Posterior cingulate gyrus (tissue), 11 donors: ENCODE data around the gene ZNRF1.
"Not testable (repeated sequence)": the region's sequence is repeated elsewhere in the genome, so short reads cannot be mapped to it uniquely, and the experiment has no call there.

Experiments
- DNase-seq, 10 donors: peaks; one replicate each; pipeline versions ENCODE4 v3.0.0 to v3.0.0-alpha.2; 2020 to 2021; ENCODE audit warnings: mixed read lengths in 3 of 10
- intact Hi-C: fragments of 100-400 bp; cut with DNase I; formaldehyde crosslinking; loops from one replicate; pipeline ENCODE4 v1.15.1; 2023

Gene ZNRF1

DNA sequence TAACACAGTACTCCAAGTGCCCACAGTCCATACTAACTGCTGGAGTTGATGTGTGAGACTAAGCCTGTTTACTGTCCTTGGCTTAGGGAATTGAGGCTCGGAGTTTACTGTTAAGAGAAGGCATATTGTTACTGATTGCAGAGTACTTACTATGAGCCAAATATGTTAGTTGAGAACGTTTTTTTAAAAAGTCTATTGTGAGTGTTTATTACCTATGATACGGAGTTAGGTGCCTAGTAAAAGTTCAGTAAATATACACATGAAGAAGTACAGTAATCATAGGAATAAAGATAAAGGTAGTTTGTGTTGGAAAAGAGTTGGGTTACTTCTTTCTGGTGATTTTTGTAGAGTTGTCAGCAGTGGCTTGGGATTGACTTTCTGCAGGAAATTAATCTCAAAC lies 25.4 kb downstream of the ZNRF1 start:
- intact Hi-C loops: no loop called here

DNA sequence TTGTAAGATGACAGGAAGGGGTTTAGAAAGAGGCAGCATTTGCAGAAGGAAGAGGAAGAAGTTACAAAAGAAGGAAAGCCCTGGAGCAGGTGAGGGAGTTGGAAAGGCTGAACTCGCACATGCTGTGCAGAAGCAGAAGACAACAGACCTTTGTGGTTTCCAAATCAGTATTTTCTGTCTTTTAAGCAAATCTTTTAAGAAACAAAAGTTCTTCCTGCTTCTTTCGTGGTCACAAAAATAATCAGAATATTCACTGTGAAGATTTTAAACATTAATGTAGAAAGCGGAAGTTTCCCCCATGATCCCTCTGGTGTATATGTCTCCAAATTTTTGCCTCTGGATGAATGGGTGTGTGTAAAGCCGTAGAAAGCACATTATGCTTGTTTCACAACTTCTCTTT lies 25.8 kb downstream of the ZNRF1 start:
- no peak for DNase-seq
- intact Hi-C loops: no loop called here

More for the DNA sequence above, 25.4 kb downstream of the ZNRF1 start:
- DNase-seq: no peak

DNA sequence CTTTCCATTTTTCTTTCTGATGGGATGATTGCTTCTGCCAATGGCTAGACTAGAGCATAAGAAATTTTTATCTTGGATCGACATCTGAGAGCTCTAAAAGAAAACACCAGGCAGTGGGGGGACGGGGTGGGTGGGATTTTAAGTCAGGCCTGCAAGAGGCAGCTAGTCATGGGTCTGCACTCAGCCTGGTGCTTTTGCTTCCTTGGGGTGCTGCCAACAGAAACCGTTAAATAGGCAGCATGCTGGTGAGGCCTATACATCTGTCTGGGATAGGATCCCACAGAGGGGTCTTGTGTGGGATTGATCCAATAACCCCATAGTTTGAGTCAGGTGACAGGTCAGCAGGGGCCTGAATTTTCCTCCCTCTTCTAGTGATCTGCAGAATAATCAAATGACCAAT lies 26.9 kb downstream of the ZNRF1 start:
- DNase-seq: peak in 1 of 10 donors; percentile 30
- intact Hi-C loops: no loop called here

DNA sequence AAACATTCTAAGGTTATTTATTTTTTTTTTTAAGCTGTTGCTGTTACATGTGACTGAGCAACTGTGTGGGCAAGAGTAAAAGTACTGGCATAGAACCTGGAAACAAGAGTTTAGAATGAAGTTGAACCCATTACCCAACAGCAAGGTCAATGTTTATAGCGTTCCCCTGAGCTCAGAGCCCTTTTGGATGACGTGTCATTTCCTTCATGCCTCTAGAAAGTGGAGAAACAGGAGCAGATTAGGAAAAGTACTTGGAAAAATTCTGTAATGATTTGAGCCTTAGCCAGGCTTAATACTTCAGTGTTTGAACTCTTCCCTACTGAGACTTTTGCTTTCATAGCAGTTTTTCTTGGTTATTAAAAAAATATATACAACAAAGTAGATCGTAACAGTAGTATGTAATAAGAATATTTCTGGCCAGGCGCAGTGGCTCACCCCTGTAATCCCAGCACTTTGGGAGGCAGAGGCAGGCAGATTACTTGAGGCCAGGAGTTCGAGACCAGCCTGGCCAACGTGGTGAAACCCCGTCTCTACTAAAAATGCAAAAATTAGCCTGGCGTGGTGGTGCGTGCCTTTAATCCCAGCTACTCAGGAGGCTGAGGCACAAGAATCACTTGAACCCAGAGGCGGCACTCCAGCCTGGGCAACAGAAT lies 27.5 kb downstream of the ZNRF1 start:
- DNase-seq, intact Hi-C loops: not testable (repeated sequence)

DNA sequence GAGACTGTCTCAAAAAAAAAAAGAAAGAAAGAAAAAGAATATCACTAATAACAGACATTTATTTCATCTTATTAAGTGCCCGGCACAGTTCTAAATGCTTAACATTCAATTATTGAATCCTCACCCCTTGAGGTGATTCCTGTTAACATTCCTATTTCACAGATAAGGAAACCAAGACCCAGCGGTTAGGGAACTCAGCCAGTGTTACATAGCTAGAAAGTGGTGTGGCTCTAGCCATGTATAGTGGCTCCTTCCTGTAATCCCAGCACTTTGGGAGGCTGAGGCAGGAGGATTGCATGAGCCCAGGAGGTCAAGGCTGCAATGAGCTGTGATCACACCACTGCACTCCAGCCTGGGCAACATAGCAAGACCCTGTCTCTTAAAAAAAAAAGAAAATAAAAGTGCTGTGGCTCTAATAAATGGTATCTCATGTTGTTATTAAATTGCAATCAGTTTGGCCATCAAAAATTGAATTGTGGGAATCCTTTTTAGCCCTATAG lies 28.1 kb downstream of the ZNRF1 start:
- intact Hi-C loops: no loop called here

DNA sequence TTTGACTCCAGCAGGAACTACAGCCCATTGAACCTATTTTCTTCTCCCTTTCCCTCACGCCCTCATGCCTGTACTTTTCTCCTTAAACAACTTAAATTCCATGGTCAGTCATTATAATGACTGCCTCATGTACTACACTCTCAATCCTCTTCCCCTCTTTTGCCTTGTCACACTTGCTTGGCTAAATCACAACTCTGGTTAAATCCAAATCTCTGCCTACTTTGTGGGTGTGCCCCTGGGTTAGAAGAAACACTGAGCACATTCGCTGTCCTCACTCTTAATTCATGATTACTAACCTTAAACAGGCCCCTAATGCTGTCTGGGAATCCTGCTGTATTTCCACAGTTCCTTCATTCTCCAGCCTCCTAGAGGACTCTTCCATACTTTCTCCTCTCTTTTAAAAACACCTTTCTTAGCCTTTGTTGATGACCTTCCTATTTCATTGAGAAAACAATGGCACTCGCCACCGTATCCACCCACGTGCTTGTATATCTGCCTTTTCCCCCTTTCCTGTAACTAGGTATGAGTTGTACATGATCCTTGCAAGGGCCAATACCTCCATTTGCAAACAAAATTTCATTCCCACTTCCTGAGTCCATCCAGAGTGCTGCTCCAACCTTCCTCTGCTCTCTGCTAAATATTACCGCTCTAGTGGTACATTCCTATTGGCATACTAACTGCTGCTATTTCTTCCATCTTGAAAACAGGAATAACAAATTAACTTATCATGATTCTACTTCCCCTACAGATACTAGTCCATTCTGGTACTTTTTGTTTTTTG lies 28.9 kb downstream of the ZNRF1 start:
- no peak for DNase-seq
- intact Hi-C loops: no loop called here

More for the DNA sequence above, 28.1 kb downstream of the ZNRF1 start:
- DNase-seq: peak in 1 of 10 donors; percentile 11

DNA sequence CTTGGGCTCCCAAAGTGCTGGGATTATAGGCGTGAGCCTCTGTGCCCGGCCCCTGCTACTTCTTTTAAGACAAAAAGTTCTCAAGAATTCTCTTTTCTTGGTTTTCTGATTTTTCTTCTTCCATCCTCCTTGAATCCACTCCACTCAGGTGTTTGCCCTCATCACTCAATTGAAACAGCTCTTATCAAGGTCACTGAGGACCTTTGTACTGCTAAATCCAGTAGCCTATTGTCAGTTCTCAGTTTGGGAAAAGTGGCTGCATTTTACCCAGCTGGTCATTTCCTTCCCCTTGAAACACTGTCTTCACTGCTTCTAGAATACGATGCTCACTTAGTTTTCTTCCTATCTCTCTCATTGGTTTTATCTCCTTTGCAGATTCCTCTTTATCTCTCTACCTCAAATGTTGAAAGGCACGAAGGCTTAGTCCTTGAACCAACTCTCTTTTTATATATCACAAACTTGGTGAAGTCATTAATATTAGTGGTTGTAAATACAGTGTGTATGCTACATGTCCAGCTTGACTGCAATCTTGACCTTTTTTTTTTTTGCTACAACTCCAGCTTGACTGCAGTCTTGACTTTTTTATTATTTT lies 29.8 kb downstream of the ZNRF1 start:
- DNase-seq: peak in 1 of 10 donors; percentile 18
- intact Hi-C loops: no loop called here

DNA sequence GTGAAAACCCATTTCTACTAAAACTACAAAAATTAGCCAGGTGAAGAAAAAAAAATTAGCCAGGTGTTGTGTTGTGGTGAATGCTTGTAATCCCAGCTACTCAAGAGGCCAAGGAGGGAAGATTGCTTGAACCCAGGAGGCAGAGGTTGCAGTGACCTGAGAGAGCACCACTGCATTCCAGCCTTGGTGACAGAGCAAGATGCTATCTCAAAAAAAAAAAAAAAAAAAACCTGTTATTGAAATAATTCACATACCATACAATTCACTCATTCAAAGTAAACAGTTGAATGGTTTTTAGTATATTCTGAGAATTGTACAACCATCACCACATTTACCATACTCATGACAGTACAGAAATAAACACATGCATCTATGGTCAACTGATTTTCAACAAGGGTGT lies 31.0 kb downstream of the ZNRF1 start:
- peak in 1 of 10 donors; percentile 22 for DNase-seq
- intact Hi-C loops: no loop called here

DNA sequence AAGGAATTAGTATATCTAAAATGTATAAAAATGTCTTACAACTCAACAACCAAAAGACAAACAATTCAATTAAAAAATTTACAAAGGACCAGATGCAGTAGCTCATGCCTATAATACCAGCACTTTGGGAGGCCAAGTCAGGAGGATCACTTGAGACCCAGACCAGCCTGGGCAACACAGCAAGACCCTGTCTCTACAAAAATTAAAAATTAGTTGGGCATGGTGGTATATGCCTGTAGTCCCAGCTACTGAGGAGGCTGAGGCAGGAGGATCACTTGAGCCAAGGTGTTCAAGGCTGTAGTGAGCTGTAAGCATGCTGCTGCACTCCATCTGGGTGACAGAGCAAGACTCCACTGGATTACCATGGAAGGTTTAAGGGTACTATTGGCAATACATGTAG lies 33.8 kb downstream of the ZNRF1 start:
- intact Hi-C loops: no loop called here
- DNase-seq: no peak

DNA sequence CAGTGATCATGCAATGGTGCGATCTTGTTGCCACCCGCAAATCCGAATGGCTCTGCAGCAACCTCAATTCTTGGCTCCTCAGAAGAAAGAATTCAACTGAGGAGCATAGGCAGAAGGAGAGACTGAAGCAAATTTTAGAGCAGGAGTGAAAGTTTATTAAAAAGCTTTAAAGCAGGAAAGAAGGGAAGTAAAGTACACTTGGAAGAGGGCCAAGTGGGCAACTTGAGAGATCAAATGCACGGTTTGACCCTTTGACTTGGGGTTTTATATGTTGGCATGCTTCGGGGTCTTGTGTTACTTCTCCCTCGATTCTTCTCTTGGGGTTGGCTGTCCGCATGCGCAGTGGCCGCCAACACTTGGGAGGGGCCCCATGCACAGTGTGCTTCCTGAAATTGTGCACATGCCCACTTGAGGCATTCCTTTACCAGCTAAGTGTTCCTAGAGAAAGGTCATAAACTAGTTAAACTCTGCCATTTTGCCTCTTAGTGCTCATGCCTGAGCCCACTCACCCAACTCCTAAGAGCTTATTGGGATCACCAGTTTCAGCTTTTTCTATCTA lies 36.7 kb downstream of the ZNRF1 start:
- intact Hi-C loops: no loop called here

DNA sequence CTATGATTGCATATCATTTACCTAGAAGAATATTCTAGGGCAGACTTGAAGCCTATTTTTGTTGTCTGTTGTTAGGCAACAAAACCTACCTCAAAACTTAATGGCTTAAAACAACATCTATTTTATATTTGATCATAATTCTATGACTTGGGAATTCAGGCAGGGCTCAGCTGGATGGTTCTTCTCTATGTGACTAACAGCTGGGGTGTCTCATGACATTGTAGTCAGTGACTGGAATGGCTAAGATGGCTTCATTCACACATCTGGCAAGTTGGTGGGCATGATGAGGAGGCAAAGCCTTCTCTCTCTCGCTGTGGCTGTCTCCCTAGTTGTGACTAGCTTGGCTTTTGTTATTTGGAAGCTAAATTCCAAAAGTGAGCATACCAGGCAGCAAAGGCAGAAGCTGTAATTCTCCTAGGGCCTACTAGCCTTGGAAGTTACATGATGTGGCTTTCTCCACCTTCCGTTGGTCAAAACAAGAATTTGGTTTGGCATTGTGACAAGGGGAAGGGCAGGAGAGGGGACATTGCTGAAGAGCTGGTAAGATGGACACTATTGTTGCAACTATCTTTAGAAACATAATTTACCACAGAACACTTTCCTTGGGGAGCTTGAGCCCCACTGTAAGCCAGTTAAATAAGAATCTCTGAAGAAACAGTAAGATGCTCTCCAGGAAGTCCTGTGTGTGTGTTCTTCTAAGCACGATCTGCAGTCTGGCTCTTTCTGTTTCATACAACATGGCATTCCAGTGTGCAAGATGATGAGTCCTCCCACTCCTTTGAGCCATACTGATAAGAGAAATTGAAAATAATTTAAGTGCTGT lies 39.4 kb downstream of the ZNRF1 start:
- intact Hi-C loops: no loop called here
- peak in 1 of 10 donors; percentile 6 for DNase-seq

More for the DNA sequence above, 36.7 kb downstream of the ZNRF1 start:
- peak in 1 of 10 donors; percentile 18 for DNase-seq

DNA sequence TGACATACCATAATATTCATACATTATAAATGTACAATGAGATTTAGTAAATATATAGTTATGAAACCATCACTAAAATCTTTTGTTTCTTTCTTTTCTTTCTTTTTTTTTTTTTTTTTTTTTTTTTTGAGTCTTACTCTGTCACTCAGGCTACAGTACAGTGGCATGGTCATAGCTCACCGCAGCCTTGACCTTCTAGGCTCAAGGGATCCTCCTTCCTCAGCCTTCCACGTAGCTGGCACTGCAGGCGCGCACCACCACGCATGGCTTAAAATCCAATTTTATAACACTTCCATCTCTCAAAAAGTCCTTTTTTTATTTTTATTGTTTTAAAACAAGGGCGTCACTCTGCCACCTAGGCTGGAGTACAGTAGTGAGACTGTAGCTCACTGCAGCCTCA lies 41.1 kb downstream of the ZNRF1 start:
- DNase-seq: no peak
- intact Hi-C loops: no loop called here

DNA sequence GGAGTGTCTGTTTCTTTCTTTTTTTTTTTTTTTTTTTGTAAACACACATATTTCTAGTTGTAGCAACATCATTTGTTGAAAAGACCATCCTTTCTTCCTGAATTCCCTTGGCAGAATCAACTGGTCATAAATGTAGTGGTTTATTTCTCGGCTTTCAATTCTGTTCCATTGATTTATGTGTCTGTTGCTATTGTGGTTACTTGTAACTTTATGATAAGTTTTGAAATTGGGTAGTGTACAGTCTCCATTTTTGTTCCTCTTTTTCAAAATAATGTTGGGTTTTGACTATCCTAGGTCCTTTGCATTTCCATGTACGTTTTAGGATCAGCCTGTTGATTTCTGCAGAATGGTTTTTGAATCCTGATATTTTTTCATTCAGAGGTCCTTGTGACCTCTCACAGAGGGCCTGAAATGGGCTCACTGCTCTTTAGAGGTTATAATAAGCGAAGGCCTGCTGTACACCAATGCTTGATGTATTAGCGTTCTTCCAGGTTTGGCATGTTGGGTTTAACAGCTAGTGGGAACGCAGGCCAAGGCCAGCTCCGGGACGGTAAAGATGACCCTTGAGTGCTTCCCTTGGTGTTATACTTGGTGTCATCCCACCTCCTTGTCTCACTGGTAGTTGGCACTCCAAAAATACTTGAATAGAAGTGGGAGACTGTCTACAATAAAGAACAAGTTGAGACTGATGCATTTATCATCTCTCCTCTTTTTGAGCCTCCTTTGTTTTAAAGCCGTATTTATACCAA lies 43.8 kb downstream of the ZNRF1 start:
- DNase-seq: no peak
- intact Hi-C loops: no loop called here

DNA sequence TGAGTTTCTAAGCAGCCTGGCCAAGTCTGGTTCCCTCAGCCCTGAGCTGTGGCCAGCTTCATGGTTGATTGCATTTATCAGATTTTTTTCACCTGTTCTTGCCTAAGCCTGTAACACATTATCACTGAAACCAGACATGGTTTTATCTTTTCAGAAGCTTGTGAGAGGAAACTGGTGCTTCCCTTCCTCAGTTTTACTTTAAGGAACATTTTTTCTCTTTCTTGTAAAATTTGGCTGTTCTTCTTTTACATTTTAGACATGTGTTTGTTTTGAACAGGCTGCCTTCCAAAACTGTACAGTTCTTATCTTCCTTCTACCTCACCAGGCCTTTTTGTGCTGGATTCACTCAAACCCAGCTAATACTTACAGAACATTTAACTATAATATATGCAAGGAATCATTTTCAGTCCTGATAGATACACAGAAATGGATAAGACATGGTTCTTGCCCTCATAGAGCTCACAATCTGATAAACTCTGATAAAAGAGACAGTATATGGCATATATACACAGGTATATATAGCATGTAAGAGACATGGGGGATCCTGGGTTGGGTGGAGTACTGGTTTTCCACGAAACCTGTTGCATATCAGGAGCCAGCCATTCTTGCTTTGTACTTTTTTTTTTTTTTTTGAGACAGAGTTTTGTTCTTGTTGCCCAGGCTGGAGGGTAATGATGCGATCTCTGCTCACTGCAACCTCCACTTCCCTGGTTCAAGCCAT lies 44.5 kb downstream of the ZNRF1 start:
- intact Hi-C loops: no loop called here
- DNase-seq: peak in 1 of 10 donors; percentile 48

DNA sequence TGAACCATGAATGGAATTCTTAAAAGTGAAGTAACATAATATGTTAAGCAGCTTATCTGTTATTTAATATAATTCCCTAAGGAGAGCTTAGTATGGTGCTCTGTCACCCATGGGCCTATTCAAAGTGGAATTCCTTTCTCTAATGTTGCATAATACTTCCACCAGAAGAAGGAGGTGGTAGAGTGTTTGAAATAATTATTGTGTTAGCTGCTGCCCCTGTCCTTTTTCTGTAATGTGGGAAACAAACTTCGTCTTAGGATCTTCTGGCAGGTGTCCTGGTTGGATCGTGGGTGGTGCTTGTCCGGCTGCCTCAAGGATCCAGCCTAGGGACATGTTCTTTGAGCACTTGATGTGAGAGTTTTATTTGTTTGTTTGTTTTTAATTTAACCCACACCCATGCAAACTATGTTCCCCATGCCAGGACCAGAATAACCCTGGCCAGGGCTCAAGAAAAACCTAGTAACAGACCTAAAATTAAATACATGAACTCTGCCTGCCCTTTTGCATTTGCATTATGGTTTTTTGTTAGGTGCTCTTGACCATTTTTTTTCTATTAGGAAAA lies 46.1 kb downstream of the ZNRF1 start:
- peak in 1 of 10 donors; percentile 67 for DNase-seq
- intact Hi-C loops: no loop called here

DNA sequence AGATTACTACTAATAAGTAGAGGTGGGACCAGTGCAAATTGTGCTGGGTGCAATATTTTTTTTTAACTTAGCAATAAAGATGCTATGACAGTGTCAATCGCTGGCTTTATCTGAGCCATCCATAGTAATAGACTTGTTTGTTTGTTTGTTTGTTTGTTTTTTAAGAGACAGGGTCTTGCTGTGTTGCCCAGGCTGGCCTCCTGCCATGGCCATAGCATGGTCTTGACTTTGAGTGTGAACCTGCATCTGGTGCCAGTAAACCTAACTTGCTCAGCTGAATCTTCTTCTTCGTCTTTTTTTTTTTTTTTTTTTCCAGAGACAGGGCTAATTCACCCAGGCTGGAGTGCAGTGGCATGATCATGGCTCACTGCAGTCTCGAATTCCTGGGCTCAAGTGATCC lies 46.6 kb downstream of the ZNRF1 start:
- peak in 1 of 10 donors; percentile 48 for DNase-seq
- intact Hi-C loops: no loop called here

DNA sequence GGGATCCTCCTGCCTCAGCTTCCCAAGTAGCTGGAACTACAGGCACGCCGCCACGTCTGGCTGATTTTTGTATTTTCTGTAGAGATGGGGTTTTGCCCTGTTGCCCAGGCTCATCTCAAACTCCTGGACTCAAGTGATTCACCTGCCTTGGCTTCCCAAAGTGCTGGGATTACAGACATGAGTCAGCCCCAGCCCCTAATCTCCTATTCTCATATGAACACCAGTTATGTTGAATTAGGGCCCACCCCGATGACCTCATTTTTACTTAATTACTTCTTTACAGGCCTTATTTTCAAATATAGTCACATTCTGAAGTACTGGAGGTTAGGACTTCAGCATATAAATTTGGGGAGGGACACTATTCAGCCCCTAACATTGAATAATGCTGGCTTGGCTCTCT lies 49.2 kb downstream of the ZNRF1 start:
- intact Hi-C loops: no loop called here
- DNase-seq: peak in 1 of 10 donors; percentile 33

DNA sequence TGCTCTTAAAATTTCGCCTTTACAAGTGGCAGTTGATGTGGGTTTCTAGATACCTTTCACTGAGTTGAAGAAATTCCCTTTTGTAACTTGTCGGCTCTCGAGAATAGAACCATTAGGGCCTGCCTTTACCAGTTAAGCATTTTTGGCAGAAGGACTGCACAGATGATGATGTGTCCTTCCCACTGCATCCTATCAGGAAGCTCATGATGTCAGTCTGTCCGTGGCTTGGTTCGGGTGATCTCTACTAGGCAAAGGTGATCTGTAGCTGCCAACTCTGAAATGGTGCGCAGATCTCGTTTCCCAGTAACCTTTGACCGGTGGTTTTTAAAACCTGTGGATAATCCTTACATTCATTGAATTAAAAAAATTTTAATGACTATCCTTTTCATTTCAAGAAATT lies 49.7 kb downstream of the ZNRF1 start:
- intact Hi-C loops: no loop called here
- DNase-seq: no peak
